MG63 (cell line): ENCODE results near the gene SPIN1. TPM values are rescaled to one million over a fixed set of nuclear protein-coding genes. Genes with fewer than 3 reads are reported as not detected.

Source experiments
- DNase-seq: peaks from one replicate; pipeline ENCODE4 v3.0.0-alpha.2; 2020
- H3K27me3 ChIP-seq: fragments of 250-450 bp; sonication (Bioruptor Pico); 2 replicates; pipeline ENCODE4 v1.5.1; 2020; ENCODE audit warnings: mild to moderate bottlenecking, moderate library complexity
- H3K36me3 ChIP-seq: fragments of 250-450 bp; sonication (Bioruptor Pico); 2 replicates; pipeline ENCODE4 v1.5.1; 2020; ENCODE audit warnings: mild to moderate bottlenecking, moderate library complexity
- H3K4me3 ChIP-seq: fragments of 250-450 bp; sonication (Bioruptor Pico); 2 replicates; pipeline ENCODE4 v1.5.1; 2020; ENCODE audit warnings: mild to moderate bottlenecking, moderate library complexity
- H3K9me3 ChIP-seq: fragments of 250-450 bp; sonication (Bioruptor Pico); 2 replicates; pipeline ENCODE4 v1.5.1; 2020; ENCODE audit warnings: mild to moderate bottlenecking, moderate library complexity
- total RNA-seq: library from RNA; depleted of rRNA; stranded (reverse); fragments of >200 nt; shearing (Covaris generic); gene quantifications from 2 replicates; pipeline ENCODE4 v1.2.3, GENCODE V29; 2014; ENCODE audit warnings: low replicate concordance

SPIN1 gene
- total RNA-seq, 1 experiment from 2014 or later: 79.9 TPM

DNA sequence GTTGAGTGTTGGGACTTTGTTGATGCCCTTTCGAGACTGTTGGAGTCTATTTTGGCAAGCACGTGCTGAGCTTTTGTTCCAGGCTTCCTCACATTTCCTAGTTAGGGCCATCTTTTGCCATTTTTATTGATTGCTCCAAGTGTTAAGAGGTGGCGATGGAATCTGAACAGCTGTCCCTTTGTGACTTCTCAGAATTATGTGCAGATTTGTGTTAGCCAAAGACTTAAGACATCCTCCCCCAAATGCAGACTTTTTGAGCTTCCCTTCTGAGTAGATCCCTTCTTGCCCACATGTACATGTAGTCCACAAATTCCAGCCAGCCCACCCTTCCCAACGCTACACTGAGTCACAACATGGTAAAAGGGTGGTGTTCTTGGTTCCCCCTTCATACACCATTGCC lies 59.2 kb downstream of the SPIN1 start:
- DNase-seq: no peak
- peaks cover 24% of the 10 kb centered on the region for H3K36me3 ChIP-seq
- no peak overlapping the region for H3K4me3 ChIP-seq
- H3K27me3 ChIP-seq: no peaks in the 10 kb centered on the region
- H3K9me3 ChIP-seq: 0 out of 2 replicates have a peak, but pooled peaks cover 2% of the 10 kb centered on the region

- peaks cover 31% of the 10 kb centered on the region for H3K36me3 ChIP-seq
- no peak for DNase-seq
- no peak overlapping the region for H3K4me3 ChIP-seq
- H3K9me3 ChIP-seq: no peaks in the 10 kb centered on the region
- H3K27me3 ChIP-seq: no peaks in the 10 kb centered on the region
Observed at GRCh38 chr9:88451160-88451559, 62.9 kb downstream of the SPIN1 start.

GRCh38 chr9:88458716-88459465 lies 70.6 kb downstream of the SPIN1 start:
- Histone ChIP-seq H3K9me3 (no peaks in the 10 kb centered on the region), H3K36me3 (peaks cover 34% of the 10 kb centered on the region), H3K27me3 (no peaks in the 10 kb centered on the region), H3K4me3 (no peak overlapping the region)
- DNase-seq: no peak

GRCh38 chr9:88460587-88461332 lies 72.5 kb downstream of the SPIN1 start:
- H3K9me3 ChIP-seq: no peaks in the 10 kb centered on the region
- no peak overlapping the region for H3K4me3 ChIP-seq
- no peak for DNase-seq
- no peaks in the 10 kb centered on the region for H3K27me3 ChIP-seq
- H3K36me3 ChIP-seq: peaks cover 36% of the 10 kb centered on the region

DNA sequence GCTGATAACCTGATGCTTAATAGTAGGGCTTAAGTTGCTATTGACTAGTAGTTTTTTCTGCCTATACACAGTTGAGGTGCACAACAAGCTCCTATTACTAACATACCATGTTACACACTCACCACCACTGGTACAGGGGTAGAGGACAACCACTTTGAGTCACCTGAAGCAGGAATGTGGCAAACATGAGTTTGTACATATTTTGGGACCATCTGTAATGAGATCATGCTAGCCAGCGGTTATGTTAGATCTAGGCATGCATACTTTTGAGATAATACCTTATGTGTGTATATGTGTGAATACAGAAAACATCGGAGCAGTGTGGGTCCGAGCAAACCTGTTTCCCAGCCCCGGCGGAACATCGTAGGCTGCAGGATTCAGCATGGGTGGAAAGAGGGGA lies 73.9 kb downstream of the SPIN1 start:
- no peaks in the 10 kb centered on the region for H3K27me3 ChIP-seq
- H3K36me3 ChIP-seq: peaks cover 32% of the 10 kb centered on the region
- H3K4me3 ChIP-seq: no peak overlapping the region
- no peak for DNase-seq
- H3K9me3 ChIP-seq: no peaks in the 10 kb centered on the region

- H3K36me3 ChIP-seq: peaks cover 41% of the 10 kb centered on the region
- H3K4me3 ChIP-seq: no peak overlapping the region
- no peaks in the 10 kb centered on the region for H3K9me3 ChIP-seq
- H3K27me3 ChIP-seq: no peaks in the 10 kb centered on the region
- DNase-seq: no peak
Observed at GRCh38 chr9:88464851-88465250, 76.6 kb downstream of the SPIN1 start.

GRCh38 chr9:88468226-88468625 lies 80.0 kb downstream of the SPIN1 start:
- no peak for DNase-seq
- H3K9me3 ChIP-seq: no peaks in the 10 kb centered on the region
- no peaks in the 10 kb centered on the region for H3K27me3 ChIP-seq
- peaks cover 25% of the 10 kb centered on the region for H3K36me3 ChIP-seq
- no peak overlapping the region for H3K4me3 ChIP-seq

- no peak for DNase-seq
- Histone ChIP-seq H3K36me3 (peaks cover 22% of the 10 kb centered on the region), H3K9me3 (no peaks in the 10 kb centered on the region), H3K27me3 (no peaks in the 10 kb centered on the region), H3K4me3 (no peak overlapping the region)
Observed at GRCh38 chr9:88476491-88477271, 88.4 kb downstream of the SPIN1 start.

- Histone ChIP-seq H3K27me3 (no peaks in the 10 kb centered on the region), H3K4me3 (no peak overlapping the region), H3K9me3 (no peaks in the 10 kb centered on the region), H3K36me3 (peaks cover 20% of the 10 kb centered on the region)
- peak; percentile 37 for DNase-seq
Observed at GRCh38 chr9:88477300-88477751, 89.1 kb downstream of the SPIN1 start.

DNA sequence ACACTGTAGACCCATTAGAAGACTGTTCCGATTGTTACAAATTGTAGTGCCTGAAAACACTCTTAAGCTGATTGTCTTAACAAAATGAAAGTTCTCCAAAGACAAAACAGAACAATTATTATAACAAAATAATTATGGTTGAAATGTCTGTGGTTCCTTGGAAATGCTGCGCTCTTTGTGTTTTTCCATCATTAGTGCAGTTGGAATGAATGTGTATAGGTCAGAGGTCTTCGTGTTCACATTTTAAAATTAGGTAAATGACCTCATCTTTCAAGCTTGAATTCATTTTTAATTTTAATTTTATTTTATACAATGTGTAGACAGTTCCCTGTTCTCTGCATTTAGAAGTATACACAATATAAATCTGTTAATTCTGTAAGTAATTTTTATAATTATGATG lies 90.0 kb downstream of the SPIN1 start:
- DNase-seq: no peak
- H3K27me3 ChIP-seq: no peaks in the 10 kb centered on the region
- no peaks in the 10 kb centered on the region for H3K9me3 ChIP-seq
- H3K36me3 ChIP-seq: peaks cover 27% of the 10 kb centered on the region
- H3K4me3 ChIP-seq: no peak overlapping the region

- peaks cover 20% of the 10 kb centered on the region for H3K36me3 ChIP-seq
- H3K4me3 ChIP-seq: no peak overlapping the region
- no peak for DNase-seq
- H3K9me3 ChIP-seq: no peaks in the 10 kb centered on the region
- H3K27me3 ChIP-seq: no peaks in the 10 kb centered on the region
Observed at GRCh38 chr9:88481933-88482332, 93.7 kb downstream of the SPIN1 start.

GRCh38 chr9:88488166-88488565 lies 99.9 kb downstream of the SPIN1 start:
- no peaks in the 10 kb centered on the region for H3K9me3 ChIP-seq
- H3K4me3 ChIP-seq: no peak overlapping the region
- DNase-seq: peak; percentile 18
- H3K27me3 ChIP-seq: no peaks in the 10 kb centered on the region
- peaks cover 8% of the 10 kb centered on the region for H3K36me3 ChIP-seq

- Histone ChIP-seq H3K36me3 (no peaks in the 10 kb centered on the region), H3K27me3 (no peaks in the 10 kb centered on the region), H3K9me3 (no peaks in the 10 kb centered on the region), H3K4me3 (no peak overlapping the region)
- DNase-seq: no peak
Observed at GRCh38 chr9:88494983-88495721, 106.9 kb downstream of the SPIN1 start.

DNA sequence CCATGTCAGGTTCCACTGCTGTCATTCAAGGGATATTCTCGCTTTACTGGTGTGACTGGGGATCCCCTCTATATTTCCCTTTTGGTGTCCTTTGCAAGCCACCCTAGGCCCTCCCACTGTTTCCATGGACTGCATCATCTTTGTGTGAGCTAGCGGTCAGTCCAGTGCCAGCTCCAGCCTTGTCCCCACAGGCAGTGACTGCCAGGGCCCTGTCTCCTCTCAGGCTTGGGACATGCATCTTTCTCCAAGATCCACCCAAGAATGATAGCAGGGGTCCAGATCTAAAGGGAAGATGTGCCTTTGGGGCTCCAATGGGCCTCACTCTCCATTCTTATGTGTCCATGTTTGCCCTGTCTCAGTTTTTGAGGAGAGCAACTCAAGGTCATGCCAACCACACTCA lies 109.0 kb downstream of the SPIN1 start:
- no peaks in the 10 kb centered on the region for H3K9me3 ChIP-seq
- no peak for DNase-seq
- H3K36me3 ChIP-seq: no peaks in the 10 kb centered on the region
- no peaks in the 10 kb centered on the region for H3K27me3 ChIP-seq
- no peak overlapping the region for H3K4me3 ChIP-seq

DNA sequence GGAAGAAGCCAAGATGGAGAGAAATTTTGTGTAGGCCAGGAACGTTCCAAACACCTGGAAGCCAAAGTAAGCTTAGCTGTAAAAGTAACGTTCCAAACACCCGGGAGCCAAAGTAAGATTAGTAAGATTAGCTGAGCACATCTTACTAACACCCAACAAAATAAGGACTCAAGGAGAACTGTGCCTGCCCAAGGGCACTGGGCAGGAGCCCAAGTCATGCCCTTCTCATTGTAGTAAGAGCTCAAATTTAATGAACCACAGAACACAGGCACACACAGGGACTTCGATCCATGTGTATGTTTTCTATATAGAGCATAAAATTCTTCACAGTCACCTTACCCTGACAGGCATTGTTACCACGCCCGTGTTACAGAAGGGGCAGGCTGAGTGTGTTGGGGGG lies 110.6 kb downstream of the SPIN1 start:
- Histone ChIP-seq H3K4me3 (no peak overlapping the region), H3K27me3 (no peaks in the 10 kb centered on the region), H3K9me3 (no peaks in the 10 kb centered on the region), H3K36me3 (no peaks in the 10 kb centered on the region)
- DNase-seq: no peak

DNA sequence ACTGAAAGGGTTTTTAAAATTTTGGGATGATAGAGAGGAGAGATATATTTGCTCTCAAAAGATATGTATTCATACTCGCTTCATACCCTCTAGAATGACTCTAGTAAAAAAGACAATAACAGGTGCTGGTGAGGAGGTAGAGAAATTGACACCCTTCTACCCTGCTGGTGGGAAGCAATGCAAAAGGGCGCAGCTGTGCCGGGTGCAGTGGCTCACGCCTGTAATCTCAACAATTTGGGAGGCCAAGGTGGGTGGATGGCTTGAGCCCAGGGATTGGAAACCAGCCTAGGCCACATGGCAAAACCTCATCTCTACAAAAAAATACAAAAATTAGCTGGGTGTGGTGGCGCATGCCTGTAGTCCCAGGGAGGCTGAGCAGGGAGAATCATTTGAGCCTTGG lies 112.8 kb downstream of the SPIN1 start:
- Histone ChIP-seq H3K36me3 (no peaks in the 10 kb centered on the region), H3K9me3 (no peaks in the 10 kb centered on the region)

More for the DNA sequence above, 112.8 kb downstream of the SPIN1 start:
- DNase-seq: no peak
- no peaks in the 10 kb centered on the region for H3K27me3 ChIP-seq
- no peak overlapping the region for H3K4me3 ChIP-seq
